Keratinocyte (primary cell): ENCODE results near the gene TUFM.

Source experiments
- CTCF ChIP-seq, 3 experiments: IDR thresholded peaks in 1 of 3; conservative IDR thresholded peaks in 1 of 3; optimal IDR thresholded peaks in 1 of 3; 2 replicates in 2 of 3; 3 replicates in 1 of 3; pipeline versions ENCODE3 to v1.5.1; 2011; ENCODE audit warnings: low read length in 3 of 3, mild to moderate bottlenecking in 3 of 3, moderate library complexity in 2 of 3, control low read depth in 1 of 3, inconsistent platforms in 1 of 3; ENCODE audit not compliant: insufficient read depth in 2 of 3; ENCODE audit errors: extremely low read depth in 1 of 3
- EZH2 ChIP-seq: IDR thresholded peaks from one replicate; pipeline ENCODE4 v1.6.1; 2012; ENCODE audit warnings: inconsistent platforms, mild to moderate bottlenecking, low read length, moderate library complexity

- TF ChIP-seq CTCF (optimal IDR thresholded peaks at IDR 0.05 in 1 of 3, IDR thresholded peaks at IDR 0.05 in 1 of 3, conservative IDR thresholded peaks at IDR 0.05 in 1 of 3; ENCODE audit: extremely low read depth in 1 of 3, insufficient read depth in 2 of 3, low read length in 3 of 3) (peak in 2 of 3 experiments; percentile 32 to 42), EZH2 (no peak)
Measured at GRCh38 chr16:28823873-28824716, 22.1 kb downstream of the TUFM start.
